Activated CD8-positive, alpha-beta T cell treated with anti-CD3 and anti-CD28 coated beads for 36 hours (primary cell): ENCODE data around the gene RFX3. TPM values are rescaled to one million over a fixed set of nuclear protein-coding genes. Genes with fewer than 3 reads are reported as not detected.
A peak's percentile ranks its signal among the peaks of the same experiment; 100 is the strongest.

Experiments
- ATAC-seq: fragments of 200-7000 bp; cut with Tn5 transposase; one replicate; pipeline ENCODE4 v1.10.0; 2021; ENCODE audit warnings: mild to moderate bottlenecking, moderate library complexity
- CTCF ChIA-PET: fragments of 350-600 bp; sonication (Branson Sonifier 250); formaldehyde crosslinking; loops from one replicate; lab custom pipeline; 2021; ENCODE audit warnings: antibody characterized with exemption; lab: Charles Lee
- POLR2A ChIA-PET: fragments of 350-600 bp; sonication (Branson Sonifier 250); formaldehyde crosslinking; loops from one replicate; lab custom pipeline; 2021; ENCODE audit warnings: antibody characterized with exemption; lab: Charles Lee
- DNase-seq: peaks from one replicate; pipeline ENCODE4 v3.0.0-alpha.2; 2020
- H3K27ac Mint-ChIP-seq: one replicate; pipeline ENCODE4 v1.8.0; 2021; ENCODE audit warnings: mild to moderate bottlenecking, mixed read lengths
- H3K27me3 Mint-ChIP-seq: one replicate; pipeline ENCODE4 v1.8.0; 2021; ENCODE audit warnings: mixed read lengths
- H3K36me3 Mint-ChIP-seq: one replicate; pipeline ENCODE4 v1.8.0; 2021; ENCODE audit warnings: low read depth, mixed read lengths
- H3K4me1 Mint-ChIP-seq: one replicate; pipeline ENCODE4 v1.8.0; 2021; ENCODE audit warnings: low read depth, mixed read lengths
- H3K4me3 Mint-ChIP-seq: one replicate; pipeline ENCODE4 v1.8.0; 2021; ENCODE audit warnings: mild to moderate bottlenecking, moderate library complexity, mixed read lengths
- H3K9me3 Mint-ChIP-seq: one replicate; pipeline ENCODE4 v1.8.0; 2021; ENCODE audit warnings: mixed read lengths
- CTCF ChIP-seq: fragments of 200-600 bp; IDR thresholded peaks from one replicate; pipeline ENCODE4 v1.8.0; 2022; ENCODE audit warnings: antibody characterized with exemption, mild to moderate bottlenecking
- intact Hi-C: fragments of 100-400 bp; cut with micrococcal nuclease; formaldehyde crosslinking; loops from one replicate; pipeline ENCODE4 v1.10.0; 2022
- total RNA-seq, 2 experiments: library from RNA; stranded (reverse); gene quantifications; one replicate each; pipeline ENCODE4 v1.2.3, GENCODE V29; 2021

The RFX3 gene
- total RNA-seq, 2 experiments from 2014 or later, result 10.3 to 12.3 TPM

GRCh38 chr9:3409453-3409852 lies 116.3 kb downstream of the RFX3 start:
- POLR2A ChIA-PET, result interaction anchor here (0.7 kb wide), 1 partner anchor 168 kb away, joined by 3 read pairs; no protein-coding TSS in a partner anchor

DNA sequence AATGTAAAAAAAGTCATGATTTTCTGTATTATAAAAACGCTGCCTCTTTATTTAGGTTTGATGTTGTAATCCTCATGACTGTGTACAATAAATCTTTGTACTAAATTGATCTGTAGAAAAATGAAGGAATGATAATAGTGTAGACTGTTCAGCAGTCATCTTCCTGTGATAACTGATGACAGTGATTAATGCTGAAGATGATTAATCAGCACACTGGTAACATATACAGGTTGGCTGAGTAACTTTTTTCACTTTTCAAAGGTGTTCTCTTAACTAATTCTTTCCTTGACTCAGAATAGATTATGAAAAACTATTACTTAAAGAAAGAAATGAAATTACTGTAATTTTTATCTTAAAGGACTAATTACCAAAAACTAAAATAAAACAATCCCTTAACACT lies 122.5 kb downstream of the RFX3 start:
- Mint-ChIP-seq H3K36me3 (peaks cover 4% of the 10 kb centered on the region), H3K4me1 (peaks cover 32% of the 10 kb centered on the region), H3K27ac (no peak overlapping the region), H3K9me3 (no peaks in the 10 kb centered on the region), H3K4me3 (no peak overlapping the region), H3K27me3 (no peaks in the 10 kb centered on the region)
- ChIA-PET POLR2A (no interaction called here), CTCF (no interaction called here)
- no peak for DNase-seq
- ATAC-seq, result peak; percentile 51
- intact Hi-C loops, result no loop called here
- TF ChIP-seq CTCF, result no peak

More at GRCh38 chr9:3409453-3409852, 116.3 kb downstream of the RFX3 start:
- no peaks in the 10 kb centered on the region for H3K27me3 Mint-ChIP-seq
- intact Hi-C loops, result no loop called here
- peaks cover 9% of the 10 kb centered on the region for H3K4me1 Mint-ChIP-seq
- no peaks in the 10 kb centered on the region for H3K9me3 Mint-ChIP-seq
- DNase-seq (no peak), ATAC-seq (no peak)
- CTCF ChIA-PET, result no interaction called here
- TF ChIP-seq CTCF, result no peak
- no peak overlapping the region for H3K27ac Mint-ChIP-seq
- no peaks in the 10 kb centered on the region for H3K36me3 Mint-ChIP-seq
- no peak overlapping the region for H3K4me3 Mint-ChIP-seq

GRCh38 chr9:3401221-3401954 lies 124.4 kb downstream of the RFX3 start:
- DNase-seq, result no peak
- TF ChIP-seq CTCF, result no peak
- CTCF ChIA-PET, result interaction anchor here (1.4 kb wide), 1 partner anchor 160 kb away, joined by 4 read pairs; no protein-coding TSS in a partner anchor

DNA sequence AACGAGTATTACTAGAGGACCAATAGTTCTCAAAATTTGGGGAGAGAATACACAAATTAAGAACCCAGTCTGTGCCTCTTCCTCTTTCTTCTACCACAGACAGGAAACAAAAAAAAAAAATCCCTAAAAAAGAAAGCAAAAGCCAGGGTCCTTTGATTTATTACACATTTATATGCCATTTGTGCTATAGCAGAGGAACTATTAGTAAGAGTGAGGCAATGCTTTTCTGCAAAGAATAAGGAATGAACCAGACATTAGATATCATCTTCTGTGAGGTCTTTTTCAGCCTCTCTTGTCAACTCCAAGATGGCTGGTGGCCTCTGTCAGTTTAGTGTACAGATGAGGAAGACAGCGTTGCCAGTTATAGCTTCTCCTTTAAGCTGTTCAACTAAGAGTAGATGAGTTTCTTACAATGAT lies 127.6 kb downstream of the RFX3 start:
- peak; percentile 25 for DNase-seq
- Mint-ChIP-seq H3K27ac (peak overlapping the region; percentile 90), H3K4me1 (peaks cover 35% of the 10 kb centered on the region), H3K9me3 (peaks cover 2% of the 10 kb centered on the region), H3K4me3 (peak overlapping the region; percentile 51), H3K27me3 (no peaks in the 10 kb centered on the region), H3K36me3 (peaks cover 29% of the 10 kb centered on the region)
- intact Hi-C loops, result no loop called here
- TF ChIP-seq CTCF, result no peak
- peak; percentile 80 for ATAC-seq
- ChIA-PET CTCF (no interaction called here), POLR2A (interaction anchor here (0.7 kb wide), 1 partner anchor 1331 kb away, joined by 3 read pairs; no protein-coding TSS in a partner anchor)

More at GRCh38 chr9:3401221-3401954, 124.4 kb downstream of the RFX3 start:
- intact Hi-C loops, result no loop called here
- peaks cover 48% of the 10 kb centered on the region for H3K4me1 Mint-ChIP-seq
- POLR2A ChIA-PET, result no interaction called here
- no peak overlapping the region for H3K27ac Mint-ChIP-seq
- H3K27me3 Mint-ChIP-seq, result no peaks in the 10 kb centered on the region
- peaks cover 2% of the 10 kb centered on the region for H3K9me3 Mint-ChIP-seq
- H3K4me3 Mint-ChIP-seq, result no peak overlapping the region
- peaks cover 15% of the 10 kb centered on the region for H3K36me3 Mint-ChIP-seq
- no peak for ATAC-seq

DNA sequence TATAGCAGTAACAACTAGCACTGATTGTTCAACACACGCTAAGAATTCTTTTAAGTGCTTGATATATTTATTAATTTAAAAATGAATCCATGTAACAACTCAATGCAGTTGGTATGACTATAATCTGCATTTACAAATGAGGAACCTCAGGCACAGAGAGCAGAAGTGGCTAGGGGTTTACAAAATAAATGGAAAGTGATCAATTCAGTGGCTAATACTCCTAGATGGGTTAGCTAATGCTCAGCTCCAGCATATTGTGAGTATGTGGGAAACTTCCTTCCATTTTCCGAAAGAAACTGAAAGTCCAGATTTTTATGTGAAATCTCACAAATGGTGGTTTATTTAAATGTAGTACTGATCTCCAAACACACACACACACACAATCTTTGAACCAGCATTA lies 128.0 kb downstream of the RFX3 start:
- CTCF ChIA-PET, result no interaction called here

More for the DNA sequence above, 128.0 kb downstream of the RFX3 start:
- intact Hi-C loops, result no loop called here
- Mint-ChIP-seq H3K27me3 (no peaks in the 10 kb centered on the region), H3K9me3 (peaks cover 2% of the 10 kb centered on the region), H3K27ac (peak overlapping the region; percentile 90), H3K4me3 (peak overlapping the region; percentile 51), H3K4me1 (peaks cover 32% of the 10 kb centered on the region), H3K36me3 (peaks cover 29% of the 10 kb centered on the region)
- ATAC-seq, result no peak
- no peak for DNase-seq
- POLR2A ChIA-PET, result no interaction called here
- no peak for TF ChIP-seq CTCF
